ENCODE measurements around the gene RPS6KA5.
"Not testable (repeated sequence)": the region's sequence is repeated elsewhere in the genome, so short reads cannot be mapped to it uniquely, and the experiment has no call there.

Gene RPS6KA5

GRCh38 chr14:90871605-90872233 lies 188.7 kb downstream of the RPS6KA5 start:
- DNase-seq (ENCODE audit: low read depth, low spot score) = no peak

GRCh38 chr14:90870950-90871604 lies 189.4 kb downstream of the RPS6KA5 start:
- DNase-seq (ENCODE audit: low read depth, low spot score) = no peak

- DNase-seq (ENCODE audit: low read depth, low spot score) = no peak
Measured at GRCh38 chr14:90867501-90867900, 192.9 kb downstream of the RPS6KA5 start.

- DNase-seq (ENCODE audit: low read depth, low spot score) = no peak
Measured at GRCh38 chr14:90866833-90867232, 193.6 kb downstream of the RPS6KA5 start.

- no peak for DNase-seq (ENCODE audit: low read depth, low spot score)
Measured at GRCh38 chr14:90864741-90865140, 195.7 kb downstream of the RPS6KA5 start.

- no peak for DNase-seq (ENCODE audit: low read depth, low spot score)
Measured at GRCh38 chr14:90858511-90858910, 201.9 kb downstream of the RPS6KA5 start.

GRCh38 chr14:90857866-90858265 lies 202.6 kb downstream of the RPS6KA5 start:
- DNase-seq (ENCODE audit: low read depth, low spot score) = no peak

GRCh38 chr14:90856115-90856514 lies 204.3 kb downstream of the RPS6KA5 start:
- DNase-seq (ENCODE audit: low read depth, low spot score) = not testable (repeated sequence)

- DNase-seq (ENCODE audit: low read depth, low spot score) = no peak
Measured at GRCh38 chr14:90853116-90853515, 207.3 kb downstream of the RPS6KA5 start.

GRCh38 chr14:90851327-90852036 lies 209.0 kb downstream of the RPS6KA5 start:
- no peak for DNase-seq (ENCODE audit: low read depth, low spot score)

GRCh38 chr14:90850487-90850886 lies 210.0 kb downstream of the RPS6KA5 start:
- DNase-seq (ENCODE audit: low read depth, low spot score) = peak; percentile 59

- no peak for DNase-seq (ENCODE audit: low read depth, low spot score)
Measured at GRCh38 chr14:90849787-90850444, 210.5 kb downstream of the RPS6KA5 start.

GRCh38 chr14:90848944-90849731 lies 211.3 kb downstream of the RPS6KA5 start:
- DNase-seq (ENCODE audit: low read depth, low spot score) = no peak

GRCh38 chr14:90846511-90846910 lies 213.9 kb downstream of the RPS6KA5 start:
- DNase-seq (ENCODE audit: low read depth, low spot score) = no peak

GRCh38 chr14:90844321-90844720 lies 216.1 kb downstream of the RPS6KA5 start:
- DNase-seq (ENCODE audit: low read depth, low spot score) = no peak

- no peak for DNase-seq (ENCODE audit: low read depth, low spot score)
Measured at GRCh38 chr14:90842726-90843125, 217.7 kb downstream of the RPS6KA5 start.

- not testable (repeated sequence) for DNase-seq (ENCODE audit: low read depth, low spot score)
Measured at GRCh38 chr14:90840667-90841066, 219.8 kb downstream of the RPS6KA5 start.

- DNase-seq (ENCODE audit: low read depth, low spot score) = no peak
Measured at GRCh38 chr14:90839889-90840266, 220.6 kb downstream of the RPS6KA5 start.

- DNase-seq (ENCODE audit: low read depth, low spot score) = no peak
Measured at GRCh38 chr14:90839024-90839888, 221.2 kb downstream of the RPS6KA5 start.

GRCh38 chr14:90838531-90838930 lies 221.9 kb downstream of the RPS6KA5 start:
- DNase-seq (ENCODE audit: low read depth, low spot score) = not testable (repeated sequence)

GRCh38 chr14:90837355-90837754 lies 223.1 kb downstream of the RPS6KA5 start:
- no peak for DNase-seq (ENCODE audit: low read depth, low spot score)

Data from iPS DF 19.7 (cell line).